Astrocyte of the cerebellum (primary cell): ENCODE data around the gene NPAS1.
"Not testable (repeated sequence)": the region's sequence is repeated elsewhere in the genome, so short reads cannot be mapped to it uniquely, and the experiment has no call there.

Experiments
- DNase-seq: peaks from one replicate; pipeline ENCODE4 v3.0.0-alpha.2; 2011; ENCODE audit warnings: low read depth
- H3K4me3 ChIP-seq: 2 replicates; pipeline ENCODE4 v1.5.1; 2011; ENCODE audit warnings: mild to moderate bottlenecking, low read depth, low read length, moderate library complexity
- in situ Hi-C: cut with HindIII; loops from 2 replicates; pipeline ENCODE4 v1.10.0; 2017; ENCODE audit warnings: low sequenced_read_pairs
- TF ChIP-seq, protein P1 (sequence below): IDR thresholded peaks from 2 replicates; pipeline ENCODE4 v1.5.1; 2012; ENCODE audit warnings: low read length, low read depth, moderate library complexity, mild to moderate bottlenecking; ENCODE audit errors: missing control alignments

NPAS1 gene

DNA sequence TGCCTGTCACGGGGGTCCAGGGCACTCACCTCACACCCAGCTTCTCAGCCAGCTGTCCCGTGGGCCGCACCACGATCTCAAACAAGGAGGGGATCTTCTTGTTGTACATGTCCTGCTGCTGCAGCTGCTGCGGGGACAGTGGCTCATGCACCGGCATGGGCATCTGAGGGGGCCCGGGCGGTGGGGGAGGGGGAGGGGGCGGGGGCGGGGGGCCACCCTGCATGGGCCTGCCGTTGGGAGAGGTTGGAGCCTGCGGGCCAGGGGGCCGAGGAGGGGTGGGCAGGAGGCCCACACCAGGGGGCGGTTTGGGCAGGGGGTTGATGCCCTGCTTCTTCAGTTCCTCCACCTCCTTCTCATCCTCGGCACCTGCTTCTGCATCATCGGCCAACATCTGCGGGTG lies 52.7 kb downstream of the NPAS1 start:
- TF ChIP-seq, protein P1, sequence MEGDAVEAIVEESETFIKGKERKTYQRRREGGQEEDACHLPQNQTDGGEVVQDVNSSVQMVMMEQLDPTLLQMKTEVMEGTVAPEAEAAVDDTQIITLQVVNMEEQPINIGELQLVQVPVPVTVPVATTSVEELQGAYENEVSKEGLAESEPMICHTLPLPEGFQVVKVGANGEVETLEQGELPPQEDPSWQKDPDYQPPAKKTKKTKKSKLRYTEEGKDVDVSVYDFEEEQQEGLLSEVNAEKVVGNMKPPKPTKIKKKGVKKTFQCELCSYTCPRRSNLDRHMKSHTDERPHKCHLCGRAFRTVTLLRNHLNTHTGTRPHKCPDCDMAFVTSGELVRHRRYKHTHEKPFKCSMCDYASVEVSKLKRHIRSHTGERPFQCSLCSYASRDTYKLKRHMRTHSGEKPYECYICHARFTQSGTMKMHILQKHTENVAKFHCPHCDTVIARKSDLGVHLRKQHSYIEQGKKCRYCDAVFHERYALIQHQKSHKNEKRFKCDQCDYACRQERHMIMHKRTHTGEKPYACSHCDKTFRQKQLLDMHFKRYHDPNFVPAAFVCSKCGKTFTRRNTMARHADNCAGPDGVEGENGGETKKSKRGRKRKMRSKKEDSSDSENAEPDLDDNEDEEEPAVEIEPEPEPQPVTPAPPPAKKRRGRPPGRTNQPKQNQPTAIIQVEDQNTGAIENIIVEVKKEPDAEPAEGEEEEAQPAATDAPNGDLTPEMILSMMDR: no peak
- no peak for DNase-seq
- in situ Hi-C loops: no loop called here
- H3K4me3 ChIP-seq: no peak overlapping the region

DNA sequence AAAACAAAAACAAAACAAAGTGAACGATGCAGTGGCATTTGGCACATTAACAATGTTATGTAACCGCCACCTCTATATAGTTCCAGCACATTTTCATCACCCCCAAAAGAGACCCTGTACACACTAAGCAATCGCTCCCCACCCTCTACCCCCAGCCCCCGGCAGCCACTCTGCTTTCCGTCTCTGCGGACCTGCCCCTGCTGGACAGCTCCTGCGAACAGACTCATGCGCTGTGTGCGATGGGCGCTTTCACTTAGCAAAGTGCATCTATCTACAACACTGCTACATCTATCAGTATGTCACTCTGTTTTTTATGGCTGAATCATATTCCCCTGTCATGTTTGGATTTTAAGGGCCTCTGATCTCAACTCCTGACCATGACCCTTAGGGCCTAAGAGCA lies 53.9 kb downstream of the NPAS1 start:
- DNase-seq: no peak
- no peak overlapping the region for H3K4me3 ChIP-seq
- in situ Hi-C loops: no loop called here
- TF ChIP-seq, protein P1: no peak

DNA sequence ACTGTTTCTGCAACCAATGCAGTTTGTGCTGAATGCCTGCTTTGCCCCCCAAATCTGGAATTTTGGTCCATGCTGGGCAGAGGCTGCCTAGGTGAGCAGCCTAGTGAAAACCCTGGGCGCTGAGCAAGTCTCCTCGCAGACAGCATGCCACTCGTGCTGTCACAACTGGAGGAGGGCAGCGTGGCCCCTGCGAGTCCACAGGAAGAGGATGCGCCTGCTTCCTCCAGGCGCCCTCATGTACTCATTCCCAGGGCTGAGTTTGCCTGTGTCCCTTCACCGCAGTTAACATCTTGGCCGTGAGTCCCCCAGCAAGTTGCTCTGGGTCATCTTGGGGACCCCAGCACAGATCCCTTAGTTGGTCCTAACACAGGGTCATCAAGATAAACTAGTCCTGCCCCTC lies 55.0 kb downstream of the NPAS1 start:
- in situ Hi-C loops: no loop called here
- TF ChIP-seq, protein P1: no peak
- no peak for DNase-seq
- H3K4me3 ChIP-seq: no peak overlapping the region

DNA sequence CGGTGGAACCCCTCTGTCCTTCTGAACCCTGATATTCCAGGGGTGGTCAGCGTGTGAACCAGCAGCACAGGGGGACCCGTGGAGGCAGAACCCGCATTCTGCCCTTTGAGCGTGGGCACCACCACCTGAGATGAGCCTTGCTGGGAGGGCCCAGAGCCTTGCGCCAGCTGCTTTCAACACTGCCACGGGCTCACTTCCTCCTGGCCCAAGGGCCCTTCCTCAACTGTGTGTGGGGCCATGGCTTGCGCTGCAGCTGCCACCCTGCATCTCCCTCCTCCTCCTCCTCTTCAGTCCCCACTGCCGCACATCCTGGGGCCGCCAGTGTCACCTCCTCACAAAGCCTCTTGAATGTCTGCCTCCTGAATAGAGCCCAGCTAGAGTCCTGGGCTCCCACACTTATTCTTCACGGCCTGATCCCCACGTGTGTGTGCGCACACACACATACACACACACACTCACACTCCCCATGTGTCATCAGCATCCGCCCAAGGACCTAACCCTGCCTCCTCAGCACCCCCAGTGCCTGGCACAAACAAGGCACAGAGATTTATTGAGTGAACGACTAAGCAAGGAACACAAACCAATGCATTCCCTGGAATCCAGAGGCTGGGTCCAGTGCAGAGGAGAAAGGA lies 55.7 kb downstream of the NPAS1 start:
- no peak overlapping the region for H3K4me3 ChIP-seq
- in situ Hi-C loops: no loop called here
- TF ChIP-seq, protein P1: no peak
- no peak for DNase-seq

DNA sequence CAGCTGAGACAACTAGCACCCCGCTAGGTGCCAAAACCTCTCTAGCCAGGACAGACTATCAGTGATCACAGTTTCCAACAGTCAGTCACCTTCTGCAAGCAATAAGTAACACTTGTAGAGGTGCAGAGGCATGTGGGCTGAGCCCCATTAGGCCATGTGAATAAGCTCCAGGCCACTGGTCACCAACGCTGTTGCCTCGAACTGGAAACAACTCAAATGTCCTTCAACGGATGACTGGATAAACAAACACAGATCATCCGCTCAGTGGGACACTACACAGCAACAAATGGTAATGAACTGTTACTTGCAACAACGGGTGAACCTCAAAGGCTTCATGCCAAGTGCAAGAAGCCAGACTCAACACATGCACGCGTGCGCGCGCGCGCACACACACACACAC lies 56.3 kb downstream of the NPAS1 start:
- DNase-seq: no peak
- in situ Hi-C loops: no loop called here

DNA sequence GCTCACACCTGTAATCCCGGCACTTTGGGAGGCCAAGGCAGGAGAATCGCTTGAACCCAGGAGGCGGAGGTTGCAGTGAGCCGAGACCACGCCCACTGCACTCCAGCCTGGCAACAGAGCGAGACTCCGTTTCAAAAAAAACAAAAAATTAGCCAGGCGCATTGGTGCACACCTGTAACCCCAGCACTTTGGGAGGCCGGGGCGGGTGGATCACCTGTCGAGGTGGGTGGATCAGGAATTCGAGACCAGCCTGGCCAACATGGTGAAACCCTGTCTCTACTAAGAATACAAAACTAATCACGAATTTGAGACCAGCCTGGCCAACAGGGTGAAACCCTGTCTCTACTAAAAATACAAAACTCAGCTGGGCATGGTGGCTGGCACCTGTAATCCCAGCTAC lies 58.7 kb downstream of the NPAS1 start:
- H3K4me3 ChIP-seq, DNase-seq, in situ Hi-C loops: not testable (repeated sequence)

More for the DNA sequence above, 56.3 kb downstream of the NPAS1 start:
- TF ChIP-seq, protein P1: no peak
- H3K4me3 ChIP-seq: no peak overlapping the region

DNA sequence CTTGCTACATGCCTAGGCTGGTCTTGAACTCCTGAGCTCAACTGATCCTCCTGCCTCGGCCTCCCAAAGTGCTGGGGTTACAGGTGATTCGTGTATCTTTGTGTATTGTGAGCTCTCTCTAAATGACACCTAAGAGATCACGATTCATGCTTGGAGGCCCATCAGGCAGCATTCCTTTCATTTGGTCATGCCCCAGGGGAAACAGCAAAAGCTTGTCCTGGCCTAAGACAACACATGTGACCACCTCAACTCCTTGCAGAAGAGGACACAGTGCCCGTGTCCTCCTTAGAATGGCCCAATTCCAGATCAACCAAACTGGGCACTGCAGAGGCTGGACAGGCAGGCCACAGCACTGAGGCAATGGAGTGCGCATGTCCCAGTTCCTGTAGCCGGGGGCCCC lies 61.5 kb downstream of the NPAS1 start:
- TF ChIP-seq, protein P1: no peak
- DNase-seq: no peak
- in situ Hi-C loops: loop anchor here (5.0 kb wide), 1 partner anchor 46 kb away; no protein-coding TSS in a partner anchor
- no peak overlapping the region for H3K4me3 ChIP-seq
